Right atrium auricular region (tissue), 2 donors: ENCODE results near the gene CNTN5. TPM values are rescaled to one million over a fixed set of nuclear protein-coding genes. Genes with fewer than 3 reads are reported as not detected.
"Not testable (repeated sequence)": the region's sequence is repeated elsewhere in the genome, so short reads cannot be mapped to it uniquely, and the experiment has no call there.

ENCODE experiments used
- DNase-seq: peaks from one replicate; pipeline ENCODE4 v3.0.0-alpha.2; 2019; ENCODE audit warnings: low spot score
- H3K27ac ChIP-seq, 2 donors: fragments of 200-600 bp; sonication (generic); 1 replicate in 1 of 2; 2 replicates in 1 of 2; pipeline ENCODE4 v1.5.1; 2016 to 2019
- H3K27me3 ChIP-seq, 2 donors: fragments of 200-600 bp; sonication (generic); one replicate each; pipeline versions ENCODE4 v1.5.1 to v1.6.0; 2017 to 2019
- H3K36me3 ChIP-seq: fragments of 200-600 bp; sonication (generic); one replicate; pipeline ENCODE4 v1.5.1; 2016
- H3K4me1 ChIP-seq, 2 donors: fragments of 200-600 bp; sonication (generic); one replicate each; pipeline versions ENCODE4 v1.5.1 to v1.6.0; 2017 to 2019
- H3K4me3 ChIP-seq, 2 donors: fragments of 200-600 bp; sonication (generic); 1 replicate in 1 of 2; 2 replicates in 1 of 2; pipeline ENCODE4 v1.5.1; 2017 to 2019; ENCODE audit warnings: mild to moderate bottlenecking in 1 of 2, moderate library complexity in 1 of 2
- H3K9me3 ChIP-seq, 2 donors: fragments of 200-600 bp; sonication (generic); one replicate each; pipeline ENCODE4 v1.5.1; 2019
- CTCF ChIP-seq, 2 donors: fragments of 200-600 bp; sonication (generic); IDR thresholded peaks; one replicate each; pipeline ENCODE4 v1.5.1; 2019; ENCODE audit warnings: antibody characterized with exemption in 2 of 2
- total RNA-seq, 2 donors: library from RNA; depleted of rRNA; stranded (reverse); fragments of >200 nt; gene quantifications; one replicate each; pipeline ENCODE4 v1.1.0, GENCODE V29; 2016

The CNTN5 gene
- total RNA-seq, 2 donors from 2014 or later, result not detected

DNA sequence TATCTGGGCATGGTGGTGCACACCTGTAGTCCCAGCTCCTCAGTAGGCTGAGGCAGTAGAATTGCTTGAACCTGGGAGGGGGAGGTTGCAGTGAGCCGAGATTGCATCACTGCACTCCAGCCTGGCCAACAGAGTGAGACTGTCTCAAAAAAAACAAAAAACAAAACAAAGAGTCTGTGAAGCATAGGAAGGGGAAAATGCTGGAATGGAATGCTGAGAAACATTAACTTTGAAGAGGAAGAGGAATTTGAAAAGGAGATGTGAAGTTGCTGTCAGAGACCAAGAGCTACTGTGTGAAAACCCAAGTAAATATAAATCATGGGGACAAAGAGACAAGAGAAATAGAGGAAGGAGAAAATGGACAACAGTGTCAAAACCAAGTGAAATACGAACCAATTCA lies 1211.3 kb downstream of the CNTN5 start:
- no peak overlapping the region for H3K27ac ChIP-seq
- H3K9me3 ChIP-seq, result no peaks in the 10 kb centered on the region
- H3K36me3 ChIP-seq, result no peaks in the 10 kb centered on the region
- H3K4me3 ChIP-seq, result no peak overlapping the region
- DNase-seq, result no peak
- H3K4me1 ChIP-seq, result no peaks in the 10 kb centered on the region
- H3K27me3 ChIP-seq, result no peaks in the 10 kb centered on the region
- TF ChIP-seq CTCF (IDR thresholded peaks at IDR 0.05), result no peak

- no peak for DNase-seq
- no peaks in the 10 kb centered on the region for H3K27me3 ChIP-seq
- H3K9me3 ChIP-seq, result no peaks in the 10 kb centered on the region
- H3K4me3 ChIP-seq, result no peak overlapping the region
- no peak for TF ChIP-seq CTCF (IDR thresholded peaks at IDR 0.05)
- H3K4me1 ChIP-seq, result no peaks in the 10 kb centered on the region
- H3K27ac ChIP-seq, result no peak overlapping the region
- H3K36me3 ChIP-seq, result no peaks in the 10 kb centered on the region
Observed at GRCh38 chr11:100235085-100235484, 1214.3 kb downstream of the CNTN5 start.

GRCh38 chr11:100240025-100240539 lies 1219.3 kb downstream of the CNTN5 start:
- TF ChIP-seq CTCF (IDR thresholded peaks at IDR 0.05), result no peak

DNA sequence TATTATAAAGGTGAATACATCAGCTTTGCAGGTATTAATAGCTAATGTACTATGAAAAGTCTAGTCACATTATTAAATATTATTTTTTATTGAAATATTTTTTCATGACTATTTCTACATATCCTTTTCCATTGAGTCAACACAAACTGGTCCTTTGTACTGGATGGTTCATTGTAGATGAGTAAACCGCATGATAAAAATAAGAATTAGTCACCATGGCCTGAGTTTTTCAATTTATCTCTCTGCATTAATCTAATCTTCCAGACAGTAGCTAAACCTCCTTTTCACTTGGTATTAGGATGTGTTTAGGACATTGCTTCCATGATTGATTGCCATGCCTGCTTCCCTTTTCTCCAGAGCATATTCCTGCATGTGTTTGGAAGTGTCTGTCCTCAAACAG lies 1227.0 kb downstream of the CNTN5 start:
- Histone ChIP-seq H3K27ac (no peak overlapping the region), H3K27me3 (no peaks in the 10 kb centered on the region), H3K4me1 (no peaks in the 10 kb centered on the region), H3K4me3 (no peak overlapping the region), H3K9me3 (no peaks in the 10 kb centered on the region), H3K36me3 (no peaks in the 10 kb centered on the region)
- TF ChIP-seq CTCF (IDR thresholded peaks at IDR 0.05), result no peak
- no peak for DNase-seq

More at GRCh38 chr11:100240025-100240539, 1219.3 kb downstream of the CNTN5 start:
- Histone ChIP-seq H3K27me3 (no peaks in the 10 kb centered on the region), H3K4me1 (no peaks in the 10 kb centered on the region), H3K36me3 (no peaks in the 10 kb centered on the region), H3K27ac (no peak overlapping the region), H3K4me3 (no peak overlapping the region), H3K9me3 (no peaks in the 10 kb centered on the region)
- no peak for DNase-seq

DNA sequence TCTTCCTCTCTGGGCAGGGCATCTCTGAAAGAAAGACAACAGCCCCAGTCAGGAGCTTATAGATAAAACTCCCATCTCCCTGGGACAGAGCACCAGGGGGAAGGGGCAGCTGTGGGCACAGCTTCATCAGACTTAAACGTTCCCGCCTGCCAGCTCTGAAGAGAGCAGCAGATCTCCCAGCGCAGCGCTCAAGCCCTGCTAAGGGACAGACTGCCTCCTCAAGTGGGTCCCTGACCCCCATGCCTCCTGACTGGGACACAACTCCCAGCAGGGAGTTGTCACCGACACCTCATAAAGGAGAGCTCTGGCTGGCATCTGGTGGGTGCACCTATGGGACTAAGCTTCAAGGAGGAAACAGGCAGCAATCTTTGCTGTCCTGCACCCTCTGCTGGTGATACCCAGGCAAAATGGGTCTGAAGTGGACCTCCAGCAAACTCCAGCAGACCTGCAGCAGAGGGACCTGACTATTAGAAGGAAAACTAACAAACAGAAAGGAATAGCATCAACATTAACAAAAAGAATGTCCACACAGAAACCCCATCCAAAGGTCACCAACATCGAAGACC lies 1236.6 kb downstream of the CNTN5 start:
- not testable (repeated sequence) for H3K9me3 ChIP-seq, H3K4me3 ChIP-seq, H3K27me3 ChIP-seq, H3K27ac ChIP-seq, DNase-seq, H3K36me3 ChIP-seq, H3K4me1 ChIP-seq

GRCh38 chr11:100269516-100269915 lies 1248.8 kb downstream of the CNTN5 start:
- no peak for DNase-seq

More at GRCh38 chr11:100269516-100269915, 1248.8 kb downstream of the CNTN5 start:
- Histone ChIP-seq H3K27me3 (no peaks in the 10 kb centered on the region), H3K36me3 (no peaks in the 10 kb centered on the region), H3K4me1 (no peaks in the 10 kb centered on the region), H3K9me3 (no peaks in the 10 kb centered on the region), H3K4me3 (no peak overlapping the region), H3K27ac (no peak overlapping the region)
- no peak for TF ChIP-seq CTCF (IDR thresholded peaks at IDR 0.05)
